Endothelial cell (in vitro differentiated cells): ENCODE results near the gene TJP3. TPM values are rescaled to one million over a fixed set of nuclear protein-coding genes. Genes with fewer than 3 reads are reported as not detected.

Source experiments
- DNase-seq: peaks from one replicate; pipeline ENCODE4 v3.0.0; 2021; ENCODE audit warnings: low spot score
- H3K27ac Mint-ChIP-seq: one replicate; pipeline ENCODE4 v1.8.0; 2021; ENCODE audit warnings: mixed read lengths, inconsistent platforms; ENCODE audit not compliant: unreplicated experiment
- H3K27me3 Mint-ChIP-seq: one replicate; pipeline ENCODE4 v1.8.0; 2021; ENCODE audit warnings: mild to moderate bottlenecking, moderate library complexity, mixed read lengths, inconsistent platforms; ENCODE audit not compliant: unreplicated experiment
- H3K36me3 Mint-ChIP-seq: one replicate; pipeline ENCODE4 v1.8.0; 2021; ENCODE audit warnings: mild to moderate bottlenecking, low read depth, mixed read lengths, inconsistent platforms; ENCODE audit not compliant: unreplicated experiment
- H3K4me1 Mint-ChIP-seq: one replicate; pipeline ENCODE4 v1.8.0; 2021; ENCODE audit warnings: mild to moderate bottlenecking, mixed read lengths, inconsistent platforms; ENCODE audit not compliant: unreplicated experiment
- H3K4me3 Mint-ChIP-seq: one replicate; pipeline ENCODE4 v1.8.0; 2021; ENCODE audit warnings: mild to moderate bottlenecking, mixed read lengths, inconsistent platforms; ENCODE audit not compliant: unreplicated experiment
- H3K9me3 Mint-ChIP-seq: one replicate; pipeline ENCODE4 v1.8.0; 2021; ENCODE audit warnings: mixed read lengths, inconsistent platforms; ENCODE audit not compliant: unreplicated experiment
- total RNA-seq: library from RNA; stranded (reverse); fragmentation: NEBNext Ultra II Directional; extraction: Animal tissue kit (Norgen Biotek cat#: 25700); gene quantifications from one replicate; pipeline ENCODE4 v1.2.1, GENCODE V29; 2021; ENCODE audit not compliant: unreplicated experiment
- TF ChIP-seq, protein P1 (sequence below): fragments of 200-600 bp; sonication (generic); IDR thresholded peaks from one replicate; pipeline ENCODE4 v1.5.0; 2021; ENCODE audit warnings: antibody characterized with exemption; ENCODE audit not compliant: unreplicated experiment

TJP3 gene
- total RNA-seq, 1 donor from 2014 or later: 3.1 TPM

DNA sequence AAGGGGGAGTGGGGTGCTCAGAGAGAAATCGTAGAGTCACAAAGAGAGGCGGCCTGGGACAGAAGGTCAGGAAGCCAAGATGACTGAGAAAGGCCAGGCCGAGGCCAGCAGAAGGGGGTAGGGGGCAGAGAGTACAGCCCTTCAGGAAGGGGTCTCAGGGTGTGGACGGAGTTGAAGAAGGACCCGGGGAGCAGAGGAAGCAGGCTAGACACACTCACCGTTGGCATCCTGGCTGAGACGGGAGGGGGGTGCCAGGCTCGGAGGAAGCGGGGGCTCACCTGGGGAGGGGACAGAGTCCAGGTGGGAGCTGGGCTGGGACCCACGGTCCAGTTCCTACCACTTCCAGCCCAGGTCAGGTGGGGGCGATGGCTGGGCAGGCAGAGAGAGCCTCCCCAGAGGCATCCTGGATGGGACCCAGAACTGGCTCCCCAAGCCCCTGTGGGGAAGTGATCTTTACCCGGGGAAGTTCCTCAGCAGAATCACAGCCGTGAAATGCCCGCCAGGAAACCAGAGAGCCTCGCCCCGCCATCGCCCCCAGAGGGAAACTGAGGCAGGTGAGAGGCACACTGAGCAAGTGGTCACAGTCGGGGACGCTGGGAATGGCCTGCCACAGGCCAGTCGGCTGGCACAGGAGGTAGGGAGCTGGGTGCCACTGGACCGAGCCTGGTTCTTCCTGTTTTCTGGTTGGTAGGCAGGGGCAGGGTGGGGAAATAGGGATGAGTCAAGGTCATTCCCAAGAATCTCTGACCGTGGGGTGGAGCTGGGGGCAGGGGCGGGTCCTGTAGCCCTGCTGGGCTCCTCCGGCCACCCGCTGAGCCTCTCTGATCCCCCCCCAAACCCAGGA lies 76.6 kb downstream of the TJP3 start:
- H3K36me3 Mint-ChIP-seq: peaks cover 17% of the 10 kb centered on the region

DNA sequence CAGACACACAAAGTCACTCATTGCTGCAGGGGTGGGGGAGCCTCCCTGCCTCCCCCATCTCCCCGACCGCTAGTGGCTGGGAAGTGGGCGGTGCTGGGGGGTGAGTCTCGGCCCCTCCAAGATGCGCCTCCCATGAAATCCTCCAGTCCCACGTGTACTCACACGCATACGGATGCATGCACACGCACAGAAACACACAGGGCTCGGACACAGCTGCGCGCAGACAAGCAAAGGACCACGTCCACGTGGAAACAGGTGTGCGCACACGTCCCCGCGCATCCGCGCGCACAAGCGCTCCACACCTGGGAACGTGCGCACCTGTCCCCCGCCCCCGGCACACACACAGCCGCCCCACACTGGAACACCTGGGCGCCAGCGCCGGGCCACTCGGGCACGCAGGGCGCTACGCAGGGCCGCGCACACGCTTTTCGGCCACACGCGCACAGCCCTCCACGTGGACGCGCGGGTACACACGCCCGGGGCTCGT lies 77.3 kb downstream of the TJP3 start:
- peak overlapping the region; percentile 71 for H3K4me3 Mint-ChIP-seq
- DNase-seq: no peak
- H3K9me3 Mint-ChIP-seq: peaks cover 11% of the 10 kb centered on the region
- peaks cover 19% of the 10 kb centered on the region for H3K27me3 Mint-ChIP-seq
- TF ChIP-seq, protein P1, sequence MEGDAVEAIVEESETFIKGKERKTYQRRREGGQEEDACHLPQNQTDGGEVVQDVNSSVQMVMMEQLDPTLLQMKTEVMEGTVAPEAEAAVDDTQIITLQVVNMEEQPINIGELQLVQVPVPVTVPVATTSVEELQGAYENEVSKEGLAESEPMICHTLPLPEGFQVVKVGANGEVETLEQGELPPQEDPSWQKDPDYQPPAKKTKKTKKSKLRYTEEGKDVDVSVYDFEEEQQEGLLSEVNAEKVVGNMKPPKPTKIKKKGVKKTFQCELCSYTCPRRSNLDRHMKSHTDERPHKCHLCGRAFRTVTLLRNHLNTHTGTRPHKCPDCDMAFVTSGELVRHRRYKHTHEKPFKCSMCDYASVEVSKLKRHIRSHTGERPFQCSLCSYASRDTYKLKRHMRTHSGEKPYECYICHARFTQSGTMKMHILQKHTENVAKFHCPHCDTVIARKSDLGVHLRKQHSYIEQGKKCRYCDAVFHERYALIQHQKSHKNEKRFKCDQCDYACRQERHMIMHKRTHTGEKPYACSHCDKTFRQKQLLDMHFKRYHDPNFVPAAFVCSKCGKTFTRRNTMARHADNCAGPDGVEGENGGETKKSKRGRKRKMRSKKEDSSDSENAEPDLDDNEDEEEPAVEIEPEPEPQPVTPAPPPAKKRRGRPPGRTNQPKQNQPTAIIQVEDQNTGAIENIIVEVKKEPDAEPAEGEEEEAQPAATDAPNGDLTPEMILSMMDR: no peak
- no peak overlapping the region for H3K27ac Mint-ChIP-seq
- peaks cover 17% of the 10 kb centered on the region for H3K36me3 Mint-ChIP-seq
- peaks cover 7% of the 10 kb centered on the region for H3K4me1 Mint-ChIP-seq

More for the DNA sequence above, 76.6 kb downstream of the TJP3 start:
- Mint-ChIP-seq H3K27ac (peak overlapping the region; percentile 16), H3K9me3 (peaks cover 11% of the 10 kb centered on the region), H3K27me3 (peaks cover 19% of the 10 kb centered on the region), H3K4me3 (peak overlapping the region; percentile 71), H3K4me1 (peaks cover 7% of the 10 kb centered on the region)
- TF ChIP-seq, protein P1: no peak
- no peak for DNase-seq

DNA sequence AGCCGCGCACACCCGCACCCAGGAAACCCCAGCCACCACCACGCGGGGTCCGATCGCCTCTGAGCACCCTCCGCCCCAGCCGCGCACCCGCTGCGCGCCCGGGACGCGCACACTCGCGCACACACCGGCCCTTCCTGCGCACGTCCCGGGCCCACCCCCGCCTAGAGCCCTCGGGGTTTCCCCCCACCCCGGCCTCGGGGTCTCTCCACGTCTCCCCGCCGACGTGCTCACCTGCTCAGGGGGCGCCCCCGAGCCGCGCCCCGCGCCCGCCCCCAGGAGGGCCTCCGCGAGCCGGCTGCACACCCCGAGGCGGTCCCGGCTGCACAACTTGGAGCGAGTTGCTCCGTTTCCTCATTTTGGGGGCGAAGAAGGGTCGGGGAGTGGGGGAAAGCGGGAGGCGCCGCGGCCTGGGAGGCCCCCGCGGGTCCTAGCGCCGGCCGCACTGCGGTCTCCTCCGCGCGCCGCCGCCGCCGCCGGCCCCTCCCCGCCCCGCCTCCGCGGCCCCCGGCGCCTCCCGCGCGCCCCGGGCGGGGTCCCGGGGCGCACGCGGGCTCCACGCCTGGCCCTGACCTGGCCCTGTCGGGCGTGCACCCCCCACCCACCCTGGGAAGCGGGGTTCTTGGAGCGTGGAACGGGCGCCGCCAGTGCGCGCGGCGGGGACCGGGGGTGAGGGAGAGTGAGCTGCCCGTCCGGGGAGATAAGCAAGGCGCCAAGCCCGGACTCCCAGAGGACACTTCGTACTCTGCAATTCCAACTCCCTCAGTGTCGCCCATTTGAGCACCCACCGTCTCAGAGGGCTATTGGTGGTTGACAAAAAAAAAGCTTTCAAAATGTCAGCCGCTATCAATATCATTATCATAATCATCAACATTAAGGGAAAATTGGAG lies 78.0 kb downstream of the TJP3 start, which contains the start of gene MATK:
Gene MATK (minus strand): TSS at position 444 of the 887 bp plus-strand sequence. CDS start 1,246 bp downstream, outside the sequence.
- TF ChIP-seq, protein P1: no peak
- no peak for DNase-seq
- Mint-ChIP-seq H3K4me1 (peaks cover 7% of the 10 kb centered on the region), H3K4me3 (peak within 1 kb of the TSS; percentile 71), H3K9me3 (peaks cover 11% of the 10 kb centered on the region), H3K36me3 (peaks cover 13% of the 10 kb centered on the region), H3K27me3 (peaks cover 16% of the 10 kb centered on the region), H3K27ac (no peak within 1 kb of the TSS)

DNA sequence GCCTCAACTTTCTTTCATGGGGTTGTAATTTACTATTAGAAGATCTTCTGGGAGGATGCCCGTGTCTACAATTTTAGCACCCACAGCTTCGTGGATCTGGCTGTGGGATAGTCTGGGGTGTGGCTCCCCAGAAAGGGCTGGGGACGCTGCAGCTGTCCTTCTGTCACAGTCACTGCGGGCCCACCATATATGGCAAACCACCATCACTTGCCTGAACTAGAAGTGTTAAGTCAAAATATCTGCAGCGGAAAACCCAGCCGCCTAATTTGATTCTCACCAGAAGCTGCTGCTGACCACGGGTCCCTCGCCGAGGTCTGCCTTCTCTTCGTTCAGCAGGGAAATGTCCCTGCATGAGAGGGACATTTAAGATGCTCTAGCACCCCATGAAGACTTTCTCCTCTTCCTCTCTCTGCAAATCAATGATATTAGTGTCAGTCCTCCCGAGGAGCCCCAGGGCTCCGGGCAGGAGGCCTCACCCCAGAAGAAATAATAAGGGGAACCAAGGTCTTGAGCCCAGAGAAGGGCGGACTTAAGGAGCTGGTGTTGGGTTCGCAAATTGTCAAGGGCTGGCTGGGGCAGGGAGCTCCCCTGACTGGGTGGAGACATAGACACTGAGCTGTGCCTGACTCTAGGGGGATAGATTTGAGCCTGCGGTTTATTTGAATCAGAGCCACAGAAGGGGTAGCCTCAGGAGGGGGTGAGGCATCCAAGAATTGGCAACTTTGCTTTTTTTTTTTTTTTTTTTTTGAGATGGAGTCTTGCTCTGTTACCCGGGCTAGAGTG lies 81.0 kb downstream of the TJP3 start:
- H3K4me3 Mint-ChIP-seq: no peak overlapping the region
- H3K27ac Mint-ChIP-seq: no peak overlapping the region
- peaks cover 9% of the 10 kb centered on the region for H3K27me3 Mint-ChIP-seq
- peaks cover 3% of the 10 kb centered on the region for H3K4me1 Mint-ChIP-seq
- no peaks in the 10 kb centered on the region for H3K36me3 Mint-ChIP-seq
- H3K9me3 Mint-ChIP-seq: no peaks in the 10 kb centered on the region
- TF ChIP-seq, protein P1: no peak
- DNase-seq: no peak
